HCT116 (cell line): ENCODE results near the gene TTLL7. TPM values are rescaled to one million over a fixed set of nuclear protein-coding genes. Genes with fewer than 3 reads are reported as not detected.

Source experiments
- ATAC-seq: fragments of 200-7000 bp; cut with Tn5 transposase; 2 replicates; pipeline ENCODE4 v1.9.1; 2020; ENCODE audit warnings: mild to moderate bottlenecking, moderate library complexity
- BruUV-seq: library from RNA; stranded (reverse); fragments of 400-500 nt; replicated peaks from 2 replicates; lab custom pipeline; 2021; lab: Mats Ljungman, UMichigan
- CTCF ChIA-PET: fragments of 300-600 bp; sonication (Branson Sonifier 250); formaldehyde crosslinking; loops from one replicate; lab custom pipeline; 2021; ENCODE audit warnings: antibody characterized with exemption; lab: Charles Lee
- POLR2A ChIA-PET: fragments of 300-600, 350-600 bp; sonication (Branson Sonifier 250); formaldehyde crosslinking; loops from one replicate; lab custom pipeline; 2021; ENCODE audit warnings: antibody characterized with exemption; lab: Charles Lee
- RAD21 ChIA-PET, 2 experiments: fragments of 300-600 bp; sonication (Branson Sonifier 250); formaldehyde crosslinking; loops; one replicate each; lab custom pipeline; 2023; ENCODE audit warnings: low total read pairs in 2 of 2; ENCODE audit not compliant: uncharacterized antibody in 2 of 2, unreplicated experiment in 2 of 2, low non-redundant PET in 1 of 2; lab: Charles Lee
- DNase-seq: peaks from one replicate; pipeline ENCODE4 v3.0.0-alpha.2; 2010; ENCODE audit warnings: low read depth, low spot score
- H2AFZ ChIP-seq: fragments of 200-600 bp; shearing (Covaris generic), sonication (generic); 2 replicates; pipeline ENCODE4 v1.6.1; 2017; ENCODE audit warnings: low read depth, mixed run types, mixed read lengths, antibody characterized with exemption, low read length; ENCODE audit not compliant: poor library complexity, severe bottlenecking
- H3K27ac ChIP-seq: 2 replicates; pipeline ENCODE4 v1.5.1; 2012; ENCODE audit warnings: low read depth, low read length
- H3K27me3 ChIP-seq: fragments of 200-600 bp; sonication (generic); 2 replicates; pipeline ENCODE4 v1.6.1; 2016; ENCODE audit warnings: mixed run types, low read length, mixed read lengths; ENCODE audit not compliant: insufficient read depth
- H3K36me3 ChIP-seq, 2 experiments: fragments of 200-500 bp in 1 of 2; fragments of 200-600 bp in 1 of 2; sonication (Bioruptor generic) in 1 of 2; sonication (generic) in 1 of 2; 2 replicates each; pipeline versions ENCODE4 v1.5.1 to v1.6.1; 2014 to 2016; ENCODE audit warnings: low read length in 2 of 2, inconsistent platforms in 1 of 2, mixed read lengths in 1 of 2, mixed run types in 1 of 2; ENCODE audit not compliant: insufficient read depth in 2 of 2, control insufficient read depth in 1 of 2
- H3K4me1 ChIP-seq, 2 experiments: fragments of 200-600 bp in 1 of 2; sonication (generic) in 1 of 2; 2 replicates each; pipeline versions ENCODE4 v1.5.1 to v1.6.1; 2012 to 2017; ENCODE audit warnings: low read length in 2 of 2, inconsistent platforms in 1 of 2, mild to moderate bottlenecking in 1 of 2, mixed read lengths in 1 of 2, mixed run types in 1 of 2, moderate library complexity in 1 of 2; ENCODE audit not compliant: insufficient read depth in 2 of 2, control insufficient read depth in 1 of 2
- H3K4me2 ChIP-seq: fragments of 200-600 bp; sonication (generic); 2 replicates; pipeline ENCODE4 v1.6.1; 2017; ENCODE audit warnings: mixed run types, low read length, mixed read lengths
- H3K4me3 ChIP-seq, 2 experiments: fragments of 200-600 bp in 1 of 2; sonication (generic) in 1 of 2; replicated peaks in 1 of 2; 2 replicates each; pipeline ENCODE4 v1.5.1; 2011 to 2016; ENCODE audit warnings: low read length in 2 of 2, control low read depth in 1 of 2, low read depth in 1 of 2, mild to moderate bottlenecking in 1 of 2, mixed read lengths in 1 of 2, mixed run types in 1 of 2
- H3K79me2 ChIP-seq: fragments of 200-600 bp; sonication (generic); 2 replicates; pipeline ENCODE4 v1.6.1; 2017; ENCODE audit warnings: mild to moderate bottlenecking, mixed run types, low read length, moderate library complexity, mixed read lengths; ENCODE audit not compliant: insufficient read depth
- H3K9ac ChIP-seq: fragments of 200-600 bp; sonication (generic); 2 replicates; pipeline ENCODE4 v1.6.1; 2016; ENCODE audit warnings: low read length, mixed read lengths
- H3K9me2 ChIP-seq: fragments of 200-600 bp; sonication (generic), shearing (Covaris generic); 2 replicates; pipeline ENCODE4 v1.6.1; 2017; ENCODE audit warnings: mixed run types, mild to moderate bottlenecking, moderate library complexity; ENCODE audit not compliant: insufficient read depth
- H3K9me3 ChIP-seq, 2 experiments: fragments of 200-500 bp in 1 of 2; fragments of 200-600 bp in 1 of 2; sonication (Bioruptor generic) in 1 of 2; sonication (generic) in 1 of 2; 2 replicates each; pipeline ENCODE4 v1.6.1; 2014 to 2017; ENCODE audit warnings: low read length in 2 of 2, mixed read lengths in 2 of 2, inconsistent platforms in 1 of 2, low read depth in 1 of 2, mild to moderate bottlenecking in 1 of 2, mixed run types in 1 of 2, moderate library complexity in 1 of 2; ENCODE audit not compliant: control insufficient read depth in 1 of 2, insufficient read depth in 1 of 2
- H4K20me1 ChIP-seq: fragments of 200-600 bp; sonication (generic), shearing (Covaris generic); 2 replicates; pipeline ENCODE4 v1.6.1; 2017; ENCODE audit warnings: mixed run types, mild to moderate bottlenecking, moderate library complexity; ENCODE audit not compliant: insufficient read depth
- CEBPB ChIP-seq: IDR thresholded peaks from 2 replicates; pipeline ENCODE4 v1.6.1; 2012; ENCODE audit warnings: low read depth
- CTCF ChIP-seq, 3 experiments: fragments of 200-600 bp in 1 of 3; sonication (generic) in 1 of 3; IDR thresholded peaks in 2 of 3; conservative IDR thresholded peaks in 1 of 3; 2 replicates each; pipeline ENCODE4 v1.5.1; 2012 to 2017; ENCODE audit warnings: low read depth in 2 of 3, low read length in 2 of 3, antibody characterized with exemption in 1 of 3, borderline replicate concordance in 1 of 3, control low read depth in 1 of 3, mild to moderate bottlenecking in 1 of 3, mixed read lengths in 1 of 3, mixed run types in 1 of 3, moderate library complexity in 1 of 3; ENCODE audit not compliant: insufficient read depth in 1 of 3
- EGR1 ChIP-seq: IDR thresholded peaks from 2 replicates; pipeline ENCODE4 v1.6.1; 2012; ENCODE audit warnings: low read depth
- ELF1 ChIP-seq: IDR thresholded peaks from 2 replicates; pipeline ENCODE4 v1.6.1; 2012; ENCODE audit warnings: low read depth, borderline replicate concordance
- EZH2 ChIP-seq: fragments of 200-600 bp; sonication (generic); IDR thresholded peaks from 2 replicates; pipeline ENCODE4 v1.6.1; 2017; ENCODE audit warnings: antibody characterized with exemption, mixed run types
- EZH2phosphoT487 ChIP-seq: fragments of 200-600 bp; IDR thresholded peaks from 2 replicates; pipeline ENCODE4 v1.6.1; 2018; ENCODE audit warnings: antibody characterized with exemption, borderline replicate concordance
- FOSL1 ChIP-seq: IDR thresholded peaks from 2 replicates; pipeline ENCODE4 v1.6.1; 2012; ENCODE audit warnings: low read depth
- JUND ChIP-seq: IDR thresholded peaks from 2 replicates; pipeline ENCODE4 v1.6.1; 2012
- POLR2A ChIP-seq: IDR thresholded peaks from 2 replicates; pipeline ENCODE4 v1.7.0; 2011; ENCODE audit warnings: borderline replicate concordance; ENCODE audit not compliant: insufficient read depth, insufficient read length; ENCODE audit errors: extremely low read depth
- SP1 ChIP-seq: IDR thresholded peaks from 2 replicates; pipeline ENCODE4 v1.6.1; 2012; ENCODE audit warnings: low read depth
- SRF ChIP-seq: IDR thresholded peaks from 2 replicates; pipeline ENCODE4 v1.6.1; 2012; ENCODE audit warnings: low read depth
- YY1 ChIP-seq: IDR thresholded peaks from 2 replicates; pipeline ENCODE4 v1.6.1; 2011; ENCODE audit warnings: low read length, low read depth, moderate library complexity, mild to moderate bottlenecking; ENCODE audit not compliant: insufficient replicate concordance; ENCODE audit errors: extremely low read depth
- ZFX ChIP-seq: fragments of 450-650 bp; IDR thresholded peaks from 2 replicates; pipeline ENCODE4 v1.6.1; 2017
- ZNF274 ChIP-seq: fragments of 200-500 bp; sonication (Bioruptor generic); IDR thresholded peaks from 2 replicates; pipeline ENCODE4 v1.6.1; 2014; ENCODE audit warnings: mild to moderate bottlenecking, low read depth, low read length, inconsistent platforms
- intact Hi-C: fragments of 100-400 bp; cut with micrococcal nuclease; formaldehyde crosslinking; loops from 2 replicates; pipeline ENCODE4 v1.10.0; 2022
- total RNA-seq: library from RNA; stranded (reverse); gene quantifications from one replicate; pipeline ENCODE4 v1.2.1, GENCODE V29; 2021; ENCODE audit not compliant: unreplicated experiment
- TF ChIP-seq, protein P1 (sequence below): IDR thresholded peaks from 2 replicates; pipeline ENCODE4 v1.6.1; 2012; ENCODE audit warnings: low read depth
- TF ChIP-seq, protein P2 (sequence below): IDR thresholded peaks from 2 replicates; pipeline ENCODE4 v1.6.1; 2012
- TF ChIP-seq, protein P3 (sequence below): IDR thresholded peaks from 2 replicates; pipeline ENCODE4 v1.6.1; 2012

Gene TTLL7
- total RNA-seq, 1 experiment from 2014 or later, result 21.2 TPM

GRCh38 chr1:83889707-83890106, 109.2 kb downstream of the TTLL7 start:
- POLR2A ChIA-PET, result no interaction called here

GRCh38 chr1:83887483-83887882, 111.4 kb downstream of the TTLL7 start:
- ATAC-seq, result no peak
- Histone ChIP-seq H3K27ac (no peak overlapping the region), H3K27me3 (no peaks in the 10 kb centered on the region), H3K9me3 (no peaks in the 10 kb centered on the region), H3K4me3 (no peak overlapping the region), H3K4me2 (no peak overlapping the region), H3K79me2 (no peaks in the 10 kb centered on the region), H3K36me3 (no peaks in the 10 kb centered on the region), H3K9me2 (no peaks in the 10 kb centered on the region), H4K20me1 (no peaks in the 10 kb centered on the region), H3K4me1 (no peaks in the 10 kb centered on the region), H3K9ac (no peak overlapping the region), H2AFZ (no peak overlapping the region)
- TF ChIP-seq ZNF274 (no peak), YY1 (no peak), FOSL1 (no peak), ZFX (no peak), JUND (no peak), SRF (no peak), ELF1 (no peak), SP1 (no peak), EZH2 (no peak), CTCF (IDR thresholded peaks at IDR 0.05 in 2 of 3, conservative IDR thresholded peaks at IDR 0.05 in 1 of 3; ENCODE audit: borderline replicate concordance in 1 of 3, insufficient read depth in 1 of 3, low read depth in 2 of 3, low read length in 2 of 3) (no peak), POLR2A (no peak), CEBPB (no peak)
- TF ChIP-seq, protein P1, sequence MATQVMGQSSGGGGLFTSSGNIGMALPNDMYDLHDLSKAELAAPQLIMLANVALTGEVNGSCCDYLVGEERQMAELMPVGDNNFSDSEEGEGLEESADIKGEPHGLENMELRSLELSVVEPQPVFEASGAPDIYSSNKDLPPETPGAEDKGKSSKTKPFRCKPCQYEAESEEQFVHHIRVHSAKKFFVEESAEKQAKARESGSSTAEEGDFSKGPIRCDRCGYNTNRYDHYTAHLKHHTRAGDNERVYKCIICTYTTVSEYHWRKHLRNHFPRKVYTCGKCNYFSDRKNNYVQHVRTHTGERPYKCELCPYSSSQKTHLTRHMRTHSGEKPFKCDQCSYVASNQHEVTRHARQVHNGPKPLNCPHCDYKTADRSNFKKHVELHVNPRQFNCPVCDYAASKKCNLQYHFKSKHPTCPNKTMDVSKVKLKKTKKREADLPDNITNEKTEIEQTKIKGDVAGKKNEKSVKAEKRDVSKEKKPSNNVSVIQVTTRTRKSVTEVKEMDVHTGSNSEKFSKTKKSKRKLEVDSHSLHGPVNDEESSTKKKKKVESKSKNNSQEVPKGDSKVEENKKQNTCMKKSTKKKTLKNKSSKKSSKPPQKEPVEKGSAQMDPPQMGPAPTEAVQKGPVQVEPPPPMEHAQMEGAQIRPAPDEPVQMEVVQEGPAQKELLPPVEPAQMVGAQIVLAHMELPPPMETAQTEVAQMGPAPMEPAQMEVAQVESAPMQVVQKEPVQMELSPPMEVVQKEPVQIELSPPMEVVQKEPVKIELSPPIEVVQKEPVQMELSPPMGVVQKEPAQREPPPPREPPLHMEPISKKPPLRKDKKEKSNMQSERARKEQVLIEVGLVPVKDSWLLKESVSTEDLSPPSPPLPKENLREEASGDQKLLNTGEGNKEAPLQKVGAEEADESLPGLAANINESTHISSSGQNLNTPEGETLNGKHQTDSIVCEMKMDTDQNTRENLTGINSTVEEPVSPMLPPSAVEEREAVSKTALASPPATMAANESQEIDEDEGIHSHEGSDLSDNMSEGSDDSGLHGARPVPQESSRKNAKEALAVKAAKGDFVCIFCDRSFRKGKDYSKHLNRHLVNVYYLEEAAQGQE, result no peak
- intact Hi-C loops, result no loop called here
- no peak for DNase-seq
- CTCF ChIA-PET, result no interaction called here
- BruUV-seq, result no TSS peak
- POLR2A ChIA-PET, result no interaction called here
- RAD21 ChIA-PET, result no interaction called here

More at GRCh38 chr1:83889707-83890106, 109.2 kb downstream of the TTLL7 start:
- Histone ChIP-seq H3K27me3 (no peaks in the 10 kb centered on the region), H3K9me2 (no peaks in the 10 kb centered on the region), H3K4me3 (no peak overlapping the region), H4K20me1 (no peaks in the 10 kb centered on the region), H3K4me1 (no peaks in the 10 kb centered on the region), H3K4me2 (no peak overlapping the region), H2AFZ (no peak overlapping the region)
- RAD21 ChIA-PET, result no interaction called here
- TF ChIP-seq EGR1, result no peak
- no peak for TF ChIP-seq ZNF274
- no peak for TF ChIP-seq EZH2phosphoT487
- no peak for TF ChIP-seq ELF1
- TF ChIP-seq, protein P2, sequence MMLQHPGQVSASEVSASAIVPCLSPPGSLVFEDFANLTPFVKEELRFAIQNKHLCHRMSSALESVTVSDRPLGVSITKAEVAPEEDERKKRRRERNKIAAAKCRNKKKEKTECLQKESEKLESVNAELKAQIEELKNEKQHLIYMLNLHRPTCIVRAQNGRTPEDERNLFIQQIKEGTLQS, result no peak
- TF ChIP-seq YY1, result no peak
- no peak for TF ChIP-seq SP1
- TF ChIP-seq, protein P3, sequence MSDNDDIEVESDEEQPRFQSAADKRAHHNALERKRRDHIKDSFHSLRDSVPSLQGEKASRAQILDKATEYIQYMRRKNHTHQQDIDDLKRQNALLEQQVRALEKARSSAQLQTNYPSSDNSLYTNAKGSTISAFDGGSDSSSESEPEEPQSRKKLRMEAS, result no peak
- TF ChIP-seq ZFX, result no peak
- TF ChIP-seq, all 23 proteins: peak for 0
- no peaks in the 10 kb centered on the region for H3K79me2 ChIP-seq
- no peaks in the 10 kb centered on the region for H3K9me3 ChIP-seq
- no TSS peak for BruUV-seq
- intact Hi-C loops, result no loop called here
- no peak for DNase-seq
- no peak overlapping the region for H3K27ac ChIP-seq
- no peaks in the 10 kb centered on the region for H3K36me3 ChIP-seq
- CTCF ChIA-PET, result no interaction called here
- no peak overlapping the region for H3K9ac ChIP-seq
- no peak for ATAC-seq
